Left renal cortex interstitium (tissue), 4 donors: Measurements from ENCODE around the gene C1QL1. TPM values are rescaled to one million over a fixed set of nuclear protein-coding genes. Genes with fewer than 3 reads are reported as not detected.
"Not testable (repeated sequence)": the region's sequence is repeated elsewhere in the genome, so short reads cannot be mapped to it uniquely, and the experiment has no call there.

Source experiments
- DNase-seq, 4 donors: peaks; one replicate each; pipeline ENCODE4 v3.0.0-alpha.2; 2013; ENCODE audit warnings: low read depth in 4 of 4, low spot score in 2 of 4, missing footprints in 1 of 4
- polyA plus RNA-seq, 4 donors: library from polyadenylated mRNA; unstranded; fragments of 120-200 nt; gene quantifications; one replicate each; pipeline ENCODE4 v1.2.1, GENCODE V29; 2013; ENCODE audit not compliant: insufficient read length in 4 of 4

C1QL1 gene
- polyA plus RNA-seq, 4 donors = 2.0 to 3.6 (median 3.0) TPM

DNA sequence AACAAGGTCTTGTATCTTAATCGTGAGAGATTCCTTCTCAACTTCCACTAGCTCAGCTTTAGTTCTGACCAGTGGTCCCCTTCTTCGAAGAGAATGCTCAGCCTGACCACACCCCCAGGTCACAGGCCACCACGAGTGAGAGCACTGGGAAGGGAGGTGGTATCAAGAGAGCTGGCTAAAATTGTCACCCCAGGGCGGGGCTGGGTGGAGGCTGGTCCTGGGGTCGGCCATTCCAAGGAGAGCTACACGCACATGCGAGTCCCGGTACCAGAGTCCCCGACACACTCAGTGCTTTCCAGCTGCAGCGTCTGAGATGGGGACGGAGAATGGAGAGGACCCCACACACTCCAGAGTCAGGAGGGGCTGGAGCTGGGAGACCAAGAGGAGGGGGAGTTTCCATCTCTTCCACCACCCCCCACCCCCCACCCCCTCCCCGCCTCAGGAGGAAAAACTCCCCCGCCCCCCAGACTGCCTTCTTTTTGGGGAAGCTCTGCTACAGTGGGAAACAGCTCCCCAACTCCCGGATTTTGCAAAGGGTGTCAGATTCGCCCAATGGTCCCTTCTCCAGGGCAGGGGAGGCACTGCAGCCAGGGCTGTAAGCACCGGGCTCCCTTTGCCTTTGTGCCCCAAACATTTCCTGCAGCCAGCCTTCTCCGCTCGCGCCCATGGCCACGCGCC, 1.6 kb downstream of the C1QL1 start:
- no peak for DNase-seq

DNA sequence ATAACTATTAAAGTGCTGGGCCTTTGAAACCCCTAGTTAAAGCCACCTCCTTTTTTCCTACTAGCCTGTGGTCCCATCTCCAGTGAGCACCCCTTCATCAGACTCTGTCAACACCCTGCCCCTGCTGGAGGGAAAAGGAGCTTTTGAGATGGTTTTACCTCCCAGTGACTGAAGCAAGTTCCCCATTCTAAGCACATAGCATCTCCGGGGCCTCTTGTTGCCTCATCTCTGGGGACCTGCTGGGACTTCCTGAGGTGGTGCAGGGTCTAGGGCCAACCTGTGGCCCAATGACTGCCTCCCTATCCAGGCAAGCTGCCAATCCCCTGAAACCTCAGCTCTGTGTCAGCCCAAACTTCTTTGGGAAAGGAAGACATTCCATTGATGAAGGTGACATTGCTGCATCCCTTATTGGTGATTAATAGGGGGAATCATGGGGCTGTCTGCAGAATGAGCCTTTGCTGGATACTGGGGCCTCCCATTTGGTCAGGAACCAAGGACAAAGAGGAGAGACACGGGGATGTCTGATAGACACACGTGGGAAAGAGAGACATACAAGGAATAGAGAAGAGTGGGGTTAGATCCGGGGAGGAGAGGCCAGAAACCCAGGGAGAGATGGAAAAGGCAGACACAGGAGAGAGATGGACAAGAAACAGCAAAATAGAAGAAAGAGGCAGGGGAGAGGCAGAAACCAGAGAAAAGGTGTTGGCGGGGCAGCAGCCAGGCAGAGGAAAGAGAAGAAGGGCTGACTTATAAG, 2.4 kb downstream of the C1QL1 start:
- DNase-seq = no peak

DNA sequence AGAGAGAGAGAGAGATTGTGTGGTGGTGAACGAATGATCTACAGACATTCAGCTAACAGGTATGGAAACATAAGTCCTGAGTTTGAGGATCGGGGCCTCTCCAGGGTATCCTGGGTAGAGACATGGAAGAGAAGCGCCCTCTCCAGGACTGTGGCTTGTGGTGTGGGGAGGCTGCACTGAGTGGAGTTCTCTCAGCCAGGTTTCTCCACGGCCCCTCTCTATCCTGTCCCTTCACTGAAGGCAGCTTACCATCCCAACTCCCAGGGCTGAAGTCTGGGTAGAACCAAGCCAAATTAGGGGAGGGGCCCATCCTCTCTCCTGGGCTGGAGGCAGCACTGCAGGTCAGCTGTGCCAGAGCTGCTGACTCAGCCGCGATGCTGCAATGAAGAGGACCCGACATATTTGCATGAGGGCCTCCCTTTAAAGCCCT, 6.2 kb downstream of the C1QL1 start:
- no peak for DNase-seq

DNA sequence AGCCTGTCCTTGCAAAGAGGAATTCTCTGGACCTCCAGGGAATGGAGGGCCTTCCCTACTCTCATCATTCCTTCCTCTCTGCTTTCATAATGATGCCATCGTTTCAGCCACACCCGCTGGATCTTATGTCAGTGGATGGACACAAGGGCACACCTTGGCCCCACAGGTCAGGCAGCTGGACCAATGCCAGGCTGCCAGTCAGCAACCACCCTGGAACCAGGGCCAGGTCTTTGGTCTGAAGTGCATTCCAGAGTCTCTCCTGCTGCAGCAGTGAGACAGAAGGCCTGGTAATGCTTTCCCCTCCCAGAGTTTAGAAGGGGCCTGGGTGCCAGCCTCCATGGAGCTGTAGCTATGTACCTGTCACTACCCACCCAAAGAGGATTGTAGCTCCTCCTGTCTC, 7.4 kb downstream of the C1QL1 start:
- no peak for DNase-seq

DNA sequence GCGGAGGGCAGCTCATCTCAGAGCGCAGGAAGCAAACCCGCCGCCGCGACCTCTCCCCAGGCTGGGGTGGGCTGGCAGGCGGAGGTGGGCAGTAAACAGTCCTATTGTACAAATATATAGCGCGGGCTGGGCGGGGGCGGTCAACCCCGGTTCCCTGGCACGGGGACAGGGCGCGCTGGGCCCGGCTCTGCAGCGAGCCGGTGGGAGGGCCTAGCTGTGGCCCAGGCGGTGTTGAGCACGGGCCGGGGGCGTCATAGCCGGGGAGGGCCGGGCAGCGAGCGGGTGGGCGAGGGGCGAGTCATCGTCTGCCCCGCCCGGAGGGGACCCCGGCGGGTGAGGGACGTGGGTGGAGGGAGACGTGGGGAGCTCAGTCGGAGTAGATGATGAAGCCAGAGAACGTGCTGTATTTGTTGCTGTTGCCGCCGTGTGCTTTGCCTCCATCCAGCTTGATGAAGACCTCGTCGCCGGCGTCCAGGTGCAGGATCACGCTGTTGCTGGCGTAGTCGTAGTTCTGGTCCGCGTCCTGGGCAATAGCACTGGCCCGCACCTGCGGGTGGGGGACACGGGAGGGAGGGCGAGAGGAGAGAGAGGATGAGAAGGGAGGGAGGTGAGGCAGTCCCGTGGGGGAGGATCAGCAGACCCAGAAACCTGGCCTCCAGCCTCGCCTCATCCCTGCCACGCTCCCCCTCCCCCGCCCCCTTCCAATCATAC, 8.1 kb downstream of the C1QL1 start:
- DNase-seq = no peak

DNA sequence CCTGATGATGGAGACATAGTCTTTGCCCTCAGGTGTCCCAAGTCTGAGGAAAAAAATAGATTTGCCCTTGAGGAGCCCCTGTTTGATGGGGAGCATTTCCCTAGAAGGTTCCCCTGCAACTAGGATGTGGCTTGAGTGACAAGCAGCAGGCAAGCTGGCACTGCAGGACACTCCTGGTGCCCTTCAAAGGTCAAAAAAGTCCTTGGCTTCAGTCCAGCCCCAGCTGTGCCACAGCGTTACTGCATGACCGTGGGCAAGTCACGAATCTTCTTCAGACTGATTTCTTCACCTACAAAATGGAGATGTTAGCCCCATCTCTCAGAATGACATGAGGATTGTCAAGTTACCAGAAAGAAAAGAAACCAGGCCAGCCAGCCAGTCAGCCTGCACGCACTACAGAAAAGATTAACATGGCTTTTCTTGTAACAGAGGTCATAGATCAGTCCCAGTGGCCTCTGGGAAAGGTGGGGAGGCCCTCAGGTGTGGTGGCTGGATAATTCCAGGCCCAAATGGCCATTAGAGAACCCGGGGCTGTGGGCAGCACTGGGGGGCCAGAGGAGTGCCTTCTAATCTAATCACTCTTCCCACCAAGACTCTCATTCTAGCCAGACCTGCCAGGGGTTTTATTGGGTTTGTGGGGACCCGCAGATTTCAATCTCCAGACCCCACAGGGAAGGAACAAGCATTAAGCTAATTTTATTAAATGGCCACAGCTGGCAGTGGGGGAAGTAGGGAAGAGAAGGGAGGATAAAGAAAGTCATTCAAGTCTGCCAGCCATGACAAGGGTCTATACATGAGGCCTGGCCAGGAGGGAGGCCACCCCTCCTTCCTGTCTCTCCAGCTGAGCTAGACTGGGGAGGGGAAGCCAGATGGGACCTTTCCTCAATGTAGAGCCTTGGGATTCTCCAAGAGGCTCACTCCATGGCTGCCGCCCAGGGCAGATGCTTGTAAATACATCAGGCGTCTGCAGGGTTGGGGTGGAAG, 10.8 kb downstream of the C1QL1 start:
- DNase-seq = no peak

DNA sequence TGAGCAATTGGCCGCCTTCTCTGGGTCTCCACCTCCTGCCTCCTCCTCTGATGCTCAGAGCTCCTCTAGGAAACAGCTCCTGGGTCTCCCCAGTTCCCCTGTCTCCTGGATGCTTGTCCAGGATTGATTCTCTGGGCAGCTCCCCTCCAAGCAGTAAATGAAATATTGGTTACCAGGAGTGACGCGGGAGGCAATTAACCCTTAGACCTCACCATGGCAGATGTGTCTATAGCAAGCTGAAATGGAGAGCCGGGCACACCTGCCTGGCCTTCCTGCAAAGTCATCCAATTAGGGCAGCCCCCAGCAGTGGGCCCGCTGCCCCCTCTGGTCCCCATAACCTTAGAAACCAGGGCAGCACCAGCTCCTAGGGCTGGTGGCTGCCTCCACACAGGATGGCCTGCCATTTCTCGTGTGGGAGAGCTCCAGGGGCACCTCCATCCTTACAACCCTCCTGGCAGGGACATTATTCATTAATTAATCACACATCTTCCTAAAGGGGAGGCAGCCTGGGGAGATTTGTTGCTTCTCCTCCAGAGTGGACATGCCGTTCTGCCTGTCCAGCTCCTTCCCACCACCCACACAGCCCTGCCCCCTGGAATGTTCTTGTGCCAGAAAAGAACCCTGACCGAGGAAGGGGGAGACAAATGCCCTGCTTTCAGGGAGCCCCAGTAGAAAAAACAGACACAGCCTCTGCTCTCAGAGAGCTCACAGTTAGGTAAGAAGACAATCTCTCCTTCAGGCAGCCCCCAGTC, 12.3 kb downstream of the C1QL1 start:
- no peak for DNase-seq

DNA sequence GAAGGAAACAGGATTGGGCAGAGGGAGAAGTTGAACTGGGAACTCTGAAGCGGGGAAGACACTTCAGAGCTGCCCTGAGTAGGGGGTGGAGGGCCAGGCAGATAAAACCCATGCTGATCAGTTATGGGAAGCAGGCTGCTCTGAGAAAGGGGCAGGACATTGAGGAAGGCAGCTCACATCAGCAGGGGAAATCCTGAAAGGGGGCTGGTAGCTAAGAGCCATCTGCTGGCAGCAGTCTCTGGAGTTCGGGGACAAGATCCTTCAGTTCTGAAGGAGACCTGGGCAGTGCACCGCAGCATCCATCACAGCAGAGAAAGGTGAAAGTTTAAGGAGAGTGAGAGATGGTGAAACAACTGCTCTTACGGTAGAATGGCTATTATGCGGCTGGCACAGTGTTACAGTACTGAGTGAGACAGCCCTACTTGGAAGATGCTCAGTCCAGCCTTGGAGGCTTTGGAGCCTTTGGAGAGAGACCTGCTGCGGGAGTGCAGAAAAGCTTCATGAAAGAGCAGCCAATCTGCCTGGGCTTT, 15.1 kb downstream of the C1QL1 start:
- DNase-seq = no peak

DNA sequence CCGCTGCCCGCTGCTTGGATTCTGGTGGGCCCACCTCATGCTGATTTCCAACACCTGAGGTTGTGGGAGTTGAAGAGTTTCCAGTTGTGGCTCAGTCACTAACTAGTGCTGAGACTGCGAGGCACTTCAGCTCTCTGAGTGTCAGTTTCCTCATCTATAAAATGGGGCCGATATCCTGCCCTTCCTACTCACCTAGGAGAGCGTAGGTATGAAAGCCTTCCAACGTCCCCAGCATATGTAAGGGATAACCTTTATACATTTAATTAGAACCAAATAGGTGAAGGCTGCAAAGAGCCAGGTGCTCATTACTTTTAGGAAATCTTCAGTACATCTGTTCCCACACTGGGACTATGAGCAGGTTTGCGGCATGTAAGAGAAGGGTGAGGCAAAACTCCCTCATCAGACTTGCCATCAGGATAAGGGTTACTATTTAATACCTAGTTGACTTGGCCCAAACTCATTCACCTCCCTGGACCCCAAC, 19.7 kb downstream of the C1QL1 start:
- DNase-seq = no peak

DNA sequence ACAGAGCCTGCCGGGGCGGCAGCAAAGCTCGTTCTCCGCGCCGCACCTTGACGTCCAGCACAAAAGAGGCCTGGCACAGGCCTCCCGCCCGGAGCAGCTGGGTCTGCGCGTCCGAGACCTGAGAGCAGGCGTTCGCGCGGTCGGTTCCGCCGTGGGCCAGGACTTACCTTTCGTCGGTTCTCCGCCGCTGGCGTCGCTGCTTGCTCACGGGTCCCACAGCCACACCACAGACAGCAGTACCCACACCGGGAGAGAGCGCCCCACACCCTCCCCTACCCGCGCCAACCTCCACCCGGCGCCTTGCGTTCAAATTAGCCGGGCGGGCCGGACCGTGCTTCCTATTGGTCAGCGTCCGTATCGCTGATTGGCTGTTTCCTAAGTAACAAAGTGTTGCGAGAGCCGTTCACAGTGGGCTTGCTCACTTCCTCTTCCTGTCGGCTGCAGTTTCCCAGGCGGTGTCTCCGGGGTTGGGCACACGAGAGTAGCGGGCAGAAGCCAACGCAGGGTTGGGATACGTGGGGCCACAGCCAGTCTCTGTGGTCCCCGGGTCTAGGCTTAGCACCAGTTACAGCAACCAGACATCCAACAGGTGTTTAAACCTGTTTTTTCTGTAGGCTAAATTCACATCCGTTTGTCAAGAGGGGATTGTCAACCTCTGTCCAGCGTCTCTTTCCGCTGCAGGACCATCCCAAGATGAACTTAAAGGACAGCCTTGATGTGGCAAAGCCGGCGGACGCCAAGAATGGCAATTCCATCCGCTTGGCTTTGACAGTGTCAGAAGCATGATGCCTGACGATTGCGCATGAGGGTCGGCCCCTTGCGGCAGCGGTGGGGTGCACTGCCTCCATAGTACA, 20.4 kb downstream of the C1QL1 start, which contains the start of gene KIF18B:
TSS of gene KIF18B (minus strand) at position 313 of the 854 bp plus-strand sequence. CDS start 11,429 bp downstream, outside the sequence.
- DNase-seq = peak; percentile 67 to 91 (median 80)

DNA sequence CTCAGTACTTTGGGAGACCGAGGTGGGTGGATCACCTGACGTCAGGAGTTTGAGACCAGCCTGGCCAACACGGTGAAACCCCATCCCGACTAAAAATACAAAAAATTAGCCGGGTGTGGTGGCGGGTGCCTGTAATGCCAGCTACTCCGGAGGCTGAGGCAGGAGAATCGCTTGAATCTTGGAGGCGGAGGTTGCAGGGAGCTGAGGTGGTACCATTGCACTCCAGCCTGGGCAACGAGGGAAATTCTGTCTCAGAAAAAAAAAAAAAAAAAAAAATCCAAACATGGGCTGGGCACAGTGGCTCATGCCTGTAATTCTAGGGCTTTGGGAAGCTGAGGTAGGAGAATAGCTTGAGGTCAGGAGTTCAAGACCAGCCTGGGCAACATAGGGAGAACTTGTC, 22.5 kb downstream of the C1QL1 start:
- DNase-seq = not testable (repeated sequence)

DNA sequence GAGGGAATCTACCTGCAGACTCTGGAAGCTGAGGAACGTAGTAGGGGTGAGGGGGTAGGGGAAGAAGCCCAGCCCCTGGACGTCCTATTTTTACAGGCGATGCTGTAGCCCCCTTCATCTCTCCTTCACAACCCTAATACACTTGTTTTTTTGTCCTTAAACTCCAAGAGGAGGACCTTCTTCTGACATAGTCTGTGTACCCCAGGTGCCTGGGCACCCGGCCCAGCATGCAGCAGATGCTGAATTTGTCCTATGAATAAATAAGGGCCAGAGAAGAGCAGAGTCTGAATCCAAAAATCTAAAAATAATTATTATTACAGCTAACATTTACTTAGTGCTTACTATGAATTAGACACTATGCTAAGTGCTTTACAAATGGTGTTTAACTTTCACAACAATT, 25.6 kb downstream of the C1QL1 start:
- no peak for DNase-seq

DNA sequence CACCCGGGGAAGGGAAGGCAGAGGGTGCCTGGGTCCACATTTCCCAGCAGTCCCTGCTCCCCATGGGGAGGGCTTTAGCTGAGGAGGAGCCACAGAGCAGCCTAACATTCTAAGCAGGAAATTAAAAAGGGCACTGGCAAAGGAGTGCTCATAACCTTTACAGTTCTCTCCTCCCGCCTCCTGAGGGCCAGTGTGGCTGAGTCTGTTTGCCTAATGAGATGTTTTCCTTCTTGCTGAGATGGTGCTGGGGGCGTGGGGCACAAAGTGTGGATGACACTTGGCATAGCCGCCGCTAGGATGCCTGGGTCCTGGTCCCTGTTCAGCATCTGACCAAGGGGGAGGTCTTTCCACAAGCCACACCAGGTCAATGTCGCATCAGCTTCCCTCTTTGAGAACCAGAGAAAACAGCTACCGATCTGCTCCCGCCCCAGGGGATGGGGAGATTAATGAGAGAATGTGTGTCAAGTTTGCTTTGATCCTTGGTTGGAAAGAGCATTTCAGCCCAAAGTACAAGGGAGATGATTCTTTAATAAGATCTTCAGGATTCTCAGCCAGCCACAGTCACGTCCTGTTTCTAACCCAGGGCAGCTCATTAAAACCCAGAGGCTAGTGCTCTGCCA, 26.3 kb downstream of the C1QL1 start:
- DNase-seq = no peak

DNA sequence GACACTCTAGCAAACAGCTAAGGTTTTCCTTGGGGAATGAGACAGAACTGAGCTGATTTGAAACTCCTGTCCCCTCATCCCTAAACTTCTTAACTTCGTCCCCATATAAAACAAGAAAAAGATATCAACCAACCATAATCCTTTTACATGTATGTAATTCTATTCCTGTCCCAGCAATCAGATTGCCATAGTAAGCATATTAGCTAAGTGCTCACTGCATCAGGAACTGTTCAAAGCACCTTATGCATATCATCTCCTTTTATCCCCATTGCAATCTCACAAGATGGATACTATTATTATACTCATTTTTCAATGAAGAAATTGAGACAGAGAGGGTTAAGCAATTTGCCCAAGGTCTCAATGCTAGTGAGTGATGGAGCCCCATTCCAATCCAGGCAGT, 27.3 kb downstream of the C1QL1 start:
- DNase-seq = no peak

DNA sequence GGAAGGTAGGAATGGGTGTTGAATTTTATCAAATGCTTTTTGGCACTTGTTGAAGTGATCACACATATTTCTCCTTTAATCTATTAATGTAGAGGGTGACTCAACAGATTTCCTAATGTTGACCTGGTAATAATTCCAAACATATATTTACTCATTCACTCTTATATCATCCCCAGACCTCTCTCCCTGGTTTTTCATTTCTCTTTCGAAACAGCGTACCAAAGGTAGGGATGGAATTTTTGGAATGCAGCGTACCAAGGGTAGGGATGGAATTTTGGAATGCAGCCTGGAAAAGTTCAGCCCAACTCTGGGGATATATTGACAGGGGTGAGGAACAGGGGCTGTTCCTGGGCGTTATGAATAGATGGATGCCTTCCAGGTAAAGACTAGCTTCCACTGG, 27.8 kb downstream of the C1QL1 start:
- DNase-seq = no peak

DNA sequence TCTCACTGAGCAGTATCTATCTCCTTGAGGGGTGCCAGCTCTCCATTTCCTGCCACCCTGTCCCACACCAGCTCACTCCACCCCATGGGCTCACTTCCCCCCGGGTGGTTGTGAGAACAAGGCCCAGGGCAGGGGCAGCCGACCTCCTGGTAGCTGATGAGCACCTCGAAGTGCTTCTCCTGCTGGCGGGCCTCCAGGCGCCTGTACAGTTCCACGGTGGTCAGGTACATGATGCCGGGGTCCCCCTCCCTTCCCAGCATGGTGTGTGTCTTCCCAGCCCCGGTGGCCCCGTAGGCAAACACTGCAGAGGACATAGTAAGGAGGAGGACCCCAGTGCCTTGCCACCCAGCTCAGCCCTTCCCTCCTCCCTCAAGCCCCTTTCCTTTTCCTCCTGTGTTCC, 33.0 kb downstream of the C1QL1 start:
- no peak for DNase-seq

DNA sequence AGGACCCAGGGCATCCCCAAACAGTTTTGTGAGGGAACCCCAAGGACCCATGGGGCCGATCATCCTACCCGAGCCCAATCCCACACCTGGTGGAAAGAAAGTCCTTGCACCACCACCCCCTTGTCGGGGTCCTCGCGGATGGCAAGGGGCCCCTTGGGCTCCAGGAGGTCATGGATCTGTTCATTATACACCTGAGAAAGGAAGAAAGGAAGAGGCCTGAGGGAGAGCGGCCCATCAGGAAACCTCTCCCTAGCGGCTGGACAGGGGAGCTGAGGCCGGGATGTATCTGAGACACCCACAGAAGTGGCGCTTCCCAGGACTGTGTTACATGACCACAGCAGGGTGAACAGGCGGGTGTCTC, 33.4 kb downstream of the C1QL1 start:
- no peak for DNase-seq
